D721Med (cell line): Measurements from ENCODE around the gene NCBP3.

Source experiments
- DNase-seq: peaks from one replicate; pipeline ENCODE4 v3.0.0; 2011; ENCODE audit warnings: low spot score; ENCODE audit not compliant: insufficient read length
- FAIRE-seq: peaks from 2 replicates; lab custom pipeline; 2011; peaks lifted over from hg19 to GRCh38; lab: Jason Lieb, UNC
- TF ChIP-seq, protein P1 (sequence below): IDR thresholded peaks from 2 replicates; pipeline ENCODE4 v1.5.1; 2012; ENCODE audit warnings: mild to moderate bottlenecking, control low read depth; ENCODE audit not compliant: insufficient read depth; ENCODE audit errors: missing control alignments

Gene NCBP3

DNA sequence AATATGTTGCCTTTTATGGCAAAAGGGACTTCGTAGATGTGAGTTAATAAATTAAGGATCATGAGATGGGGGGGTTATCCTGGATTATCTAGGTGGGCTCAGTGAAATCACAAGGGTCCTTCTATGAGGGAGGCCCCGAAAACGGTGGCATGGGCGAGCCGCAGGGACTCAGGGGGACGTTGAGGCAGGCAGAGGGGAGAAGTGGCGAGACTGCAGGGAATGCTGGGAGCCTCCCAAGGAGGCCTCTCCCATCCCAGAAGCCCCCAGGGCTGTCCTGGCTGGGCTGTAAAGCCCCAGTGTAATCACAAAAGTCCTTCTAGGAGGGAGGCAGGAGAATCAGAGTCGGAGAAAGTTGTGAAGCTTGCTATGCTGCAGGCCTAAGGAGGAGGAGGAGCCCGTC, 80.1 kb downstream of the NCBP3 start:
- FAIRE-seq (no peak), DNase-seq (no peak)
- TF ChIP-seq, protein P1, sequence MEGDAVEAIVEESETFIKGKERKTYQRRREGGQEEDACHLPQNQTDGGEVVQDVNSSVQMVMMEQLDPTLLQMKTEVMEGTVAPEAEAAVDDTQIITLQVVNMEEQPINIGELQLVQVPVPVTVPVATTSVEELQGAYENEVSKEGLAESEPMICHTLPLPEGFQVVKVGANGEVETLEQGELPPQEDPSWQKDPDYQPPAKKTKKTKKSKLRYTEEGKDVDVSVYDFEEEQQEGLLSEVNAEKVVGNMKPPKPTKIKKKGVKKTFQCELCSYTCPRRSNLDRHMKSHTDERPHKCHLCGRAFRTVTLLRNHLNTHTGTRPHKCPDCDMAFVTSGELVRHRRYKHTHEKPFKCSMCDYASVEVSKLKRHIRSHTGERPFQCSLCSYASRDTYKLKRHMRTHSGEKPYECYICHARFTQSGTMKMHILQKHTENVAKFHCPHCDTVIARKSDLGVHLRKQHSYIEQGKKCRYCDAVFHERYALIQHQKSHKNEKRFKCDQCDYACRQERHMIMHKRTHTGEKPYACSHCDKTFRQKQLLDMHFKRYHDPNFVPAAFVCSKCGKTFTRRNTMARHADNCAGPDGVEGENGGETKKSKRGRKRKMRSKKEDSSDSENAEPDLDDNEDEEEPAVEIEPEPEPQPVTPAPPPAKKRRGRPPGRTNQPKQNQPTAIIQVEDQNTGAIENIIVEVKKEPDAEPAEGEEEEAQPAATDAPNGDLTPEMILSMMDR = no peak

DNA sequence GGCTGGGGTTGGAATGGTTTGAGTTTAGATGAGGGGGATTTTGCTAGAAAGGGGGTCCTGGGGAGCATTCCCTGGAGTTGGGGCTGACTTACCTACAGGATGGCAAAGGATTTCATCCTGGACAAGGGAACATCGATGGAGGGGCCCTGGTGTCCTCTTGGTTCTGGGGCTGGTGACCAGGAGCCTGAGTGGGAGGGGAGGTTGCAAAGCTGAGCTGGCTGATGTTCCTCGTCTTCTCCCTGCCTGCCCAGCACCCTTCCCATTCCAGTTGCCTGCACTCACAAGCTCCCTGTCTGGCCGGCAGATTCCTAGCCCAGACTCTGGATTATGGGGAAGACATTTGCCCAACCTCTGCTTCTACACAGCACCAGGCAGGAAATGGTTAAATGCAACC, 82.3 kb downstream of the NCBP3 start:
- FAIRE-seq (no peak), DNase-seq (no peak)
- TF ChIP-seq, protein P1 = no peak

DNA sequence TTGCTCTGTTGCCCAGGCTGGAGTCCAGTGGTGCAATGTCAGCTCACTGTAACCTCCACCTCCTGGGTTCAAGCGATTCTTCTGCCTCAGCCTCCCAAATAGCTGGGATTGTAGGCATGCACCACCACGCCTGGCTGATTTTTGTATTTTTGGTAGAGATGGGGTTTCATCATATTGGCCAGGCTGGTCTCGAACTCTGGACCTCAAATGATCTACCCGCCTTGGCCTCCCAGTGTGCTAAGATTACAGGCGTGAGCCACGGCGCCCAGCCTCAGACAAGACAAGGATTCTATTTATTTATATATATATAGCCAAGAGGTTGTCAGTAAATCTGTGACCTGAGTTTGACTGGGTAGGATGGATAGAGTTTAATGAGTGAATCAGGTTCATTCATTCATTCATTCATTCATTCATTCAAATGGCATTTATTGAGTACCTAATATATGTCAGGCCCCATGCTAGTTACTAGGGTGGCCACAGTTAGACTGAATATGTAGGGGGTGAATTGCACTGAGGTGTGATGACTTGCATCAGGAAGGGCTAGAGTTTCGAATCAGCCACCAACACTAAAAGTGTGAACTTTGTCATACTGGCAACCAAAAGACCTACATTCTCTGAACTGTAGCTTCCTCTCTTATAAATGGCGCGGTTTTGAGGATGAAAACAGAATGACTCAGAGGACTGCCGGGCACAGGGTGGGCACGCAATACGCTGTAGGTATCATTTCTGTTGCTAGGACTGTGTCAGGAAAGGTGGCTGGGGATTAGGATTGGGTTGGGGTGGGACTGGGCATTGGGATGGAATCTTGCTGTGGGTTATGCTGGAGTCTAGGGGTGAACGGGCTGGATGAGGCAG, 82.9 kb downstream of the NCBP3 start:
- DNase-seq (no peak), FAIRE-seq (no peak)
- TF ChIP-seq, protein P1 = no peak

DNA sequence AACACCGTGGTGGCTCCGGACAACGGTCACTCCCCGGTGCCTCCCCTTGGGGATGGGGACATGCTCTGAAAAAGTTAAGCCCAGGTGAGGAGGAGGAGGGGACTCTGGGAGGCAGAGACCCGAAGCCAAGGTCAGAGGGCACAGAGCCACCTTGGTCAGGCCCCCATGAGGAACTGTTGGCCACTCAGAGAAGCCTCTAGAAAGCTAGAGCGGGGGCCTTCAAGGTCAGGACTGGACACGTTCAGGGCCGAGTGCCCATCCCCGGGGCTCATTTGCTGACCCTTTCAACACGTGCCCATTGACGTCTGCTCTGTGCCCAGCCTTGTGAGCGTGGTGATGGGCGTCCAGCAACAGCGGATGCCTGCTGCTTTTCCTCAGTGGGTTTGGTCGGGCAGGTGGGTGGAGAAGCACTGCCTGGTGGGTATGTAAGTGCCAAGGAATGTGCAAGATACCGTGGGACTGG, 84.1 kb downstream of the NCBP3 start:
- TF ChIP-seq, protein P1 = no peak
- DNase-seq (no peak), FAIRE-seq (no peak)

DNA sequence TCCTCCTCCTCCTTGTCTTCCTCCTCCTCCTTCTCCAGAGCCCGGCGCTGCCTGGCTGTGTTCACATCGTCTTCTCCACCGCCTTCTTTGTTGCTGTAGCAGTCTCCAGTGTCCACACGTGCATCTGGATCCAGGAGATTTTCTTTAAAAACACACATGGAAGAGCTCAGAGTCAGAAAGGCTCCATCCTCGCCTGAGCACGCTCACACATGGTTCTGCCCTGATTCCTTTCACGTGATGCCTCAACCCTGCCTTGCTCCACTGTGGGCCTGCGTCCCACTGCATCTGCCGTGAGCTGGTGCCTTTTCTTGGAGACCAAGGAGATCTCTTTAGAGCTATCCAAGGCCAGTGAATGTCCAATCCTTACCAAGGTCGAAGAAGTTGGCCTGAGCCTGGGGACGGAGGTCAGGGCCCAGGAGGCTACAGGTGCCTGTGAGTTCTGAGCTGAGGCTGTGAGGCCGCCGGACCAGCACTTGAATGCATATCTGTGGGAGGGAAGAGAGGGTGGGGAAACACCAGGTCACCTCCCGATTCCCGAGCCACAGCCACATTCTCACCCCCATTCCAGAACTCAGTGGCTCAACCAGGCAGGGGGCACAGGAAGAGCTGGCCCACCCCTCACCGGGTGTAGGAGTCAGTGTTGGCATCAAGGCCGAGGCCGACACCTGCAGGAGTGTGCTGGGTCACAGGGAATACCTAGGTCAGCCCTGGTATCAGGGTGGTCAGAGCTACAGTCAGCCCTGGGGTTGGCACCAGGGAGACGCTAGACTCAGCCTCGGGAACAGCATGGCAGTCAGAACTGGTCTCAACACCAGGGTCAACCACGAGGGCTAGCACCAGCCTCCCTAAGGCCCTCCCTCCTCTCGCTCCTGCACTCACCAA, 84.8 kb downstream of the NCBP3 start:
- FAIRE-seq (no peak), DNase-seq (no peak)
- TF ChIP-seq, protein P1 = no peak

DNA sequence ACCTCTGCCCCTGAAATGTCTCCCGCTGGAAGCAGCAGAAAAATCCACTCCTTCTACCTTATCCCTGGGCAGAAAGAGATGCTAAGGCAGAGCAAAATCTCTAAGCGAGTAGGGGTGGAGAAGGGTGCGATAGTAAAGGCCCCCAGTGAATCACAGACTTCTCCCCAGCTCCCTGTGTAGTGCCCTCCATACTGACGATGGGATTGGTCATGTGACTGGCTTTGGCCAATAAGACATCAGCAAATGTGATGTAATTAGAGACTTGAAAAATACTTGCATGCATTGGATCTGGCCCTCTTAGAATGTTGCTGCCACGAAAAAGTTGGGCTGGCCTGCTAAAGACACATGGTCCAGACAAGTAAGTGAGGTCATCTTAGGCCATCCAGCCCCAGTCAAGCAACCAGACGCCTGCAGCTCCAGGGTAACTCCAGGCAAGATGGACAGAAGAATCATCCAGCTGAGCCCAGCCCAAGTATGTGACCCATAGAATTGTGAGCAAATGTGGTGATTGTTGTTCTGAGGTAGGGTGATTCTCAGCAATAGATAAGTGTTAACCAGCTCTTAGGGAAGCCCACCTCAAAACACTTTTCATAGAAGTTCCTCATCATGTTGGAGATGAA, 86.3 kb downstream of the NCBP3 start:
- DNase-seq (no peak), FAIRE-seq (no peak)
- TF ChIP-seq, protein P1 = no peak
